Activated CD4-positive, alpha-beta T cell treated with anti-CD3 and anti-CD28 coated beads for 36 hours (primary cell): Measurements from ENCODE around the gene SCAP. TPM values are rescaled to one million over a fixed set of nuclear protein-coding genes. Genes with fewer than 3 reads are reported as not detected.

ENCODE experiments used
- ATAC-seq: fragments of 200-7000 bp; cut with Tn5 transposase; one replicate; pipeline ENCODE4 v1.10.0; 2021; ENCODE audit warnings: mild to moderate bottlenecking, moderate library complexity
- CTCF ChIA-PET: fragments of 350-600 bp; sonication (Branson Sonifier 250); formaldehyde crosslinking; loops from one replicate; lab custom pipeline; 2021; ENCODE audit warnings: antibody characterized with exemption; lab: Charles Lee
- POLR2A ChIA-PET: fragments of 350-600 bp; sonication (Branson Sonifier 250); formaldehyde crosslinking; loops from one replicate; lab custom pipeline; 2021; ENCODE audit warnings: antibody characterized with exemption, inconsistent platforms; lab: Charles Lee
- DNase-seq: peaks from one replicate; pipeline ENCODE4 v3.0.0-alpha.2; 2020
- H3K27ac Mint-ChIP-seq: one replicate; pipeline ENCODE4 v1.8.0; 2021; ENCODE audit warnings: mixed read lengths
- H3K27me3 Mint-ChIP-seq: one replicate; pipeline ENCODE4 v1.8.0; 2021; ENCODE audit warnings: mixed read lengths
- H3K36me3 Mint-ChIP-seq: one replicate; pipeline ENCODE4 v1.8.0; 2021; ENCODE audit warnings: low read depth, mixed read lengths
- H3K4me1 Mint-ChIP-seq: one replicate; pipeline ENCODE4 v1.8.0; 2021; ENCODE audit warnings: mixed read lengths
- H3K4me3 Mint-ChIP-seq: one replicate; pipeline ENCODE4 v1.8.0; 2021; ENCODE audit warnings: mild to moderate bottlenecking, moderate library complexity, mixed read lengths
- H3K9me3 Mint-ChIP-seq: one replicate; pipeline ENCODE4 v1.8.0; 2021; ENCODE audit warnings: low read depth, mixed read lengths
- intact Hi-C, 2 experiments: fragments of 100-400 bp; cut with DNase I in 1 of 2; cut with micrococcal nuclease in 1 of 2; formaldehyde crosslinking; loops; one replicate each; pipeline versions ENCODE4 v1.14.2 to v1.15.1; 2022 to 2024; cut with DNase I, micrococcal nuclease
- total RNA-seq, 2 experiments: library from RNA; stranded (reverse); gene quantifications; one replicate each; pipeline ENCODE4 v1.2.3, GENCODE V29; 2021

The SCAP gene
- total RNA-seq, 2 experiments from 2014 or later, result 44.5 to 51.2 TPM

GRCh38 chr3:47408839-47409229 is 66.9 kb downstream of the SCAP start:
- ChIA-PET POLR2A (no interaction called here), CTCF (interaction anchor here (1.0 kb wide), 2 partner anchors 12 to 62 kb away, joined by 3 to 4 read pairs; no protein-coding TSS in a partner anchor)
- Mint-ChIP-seq H3K36me3 (peaks cover 13% of the 10 kb centered on the region), H3K27ac (no peak overlapping the region), H3K27me3 (no peaks in the 10 kb centered on the region), H3K4me3 (no peak overlapping the region), H3K4me1 (no peaks in the 10 kb centered on the region), H3K9me3 (no peaks in the 10 kb centered on the region)
- no peak for ATAC-seq
- no peak for DNase-seq
- intact Hi-C loops, result no loop called here

GRCh38 chr3:47407896-47408838 is 67.6 kb downstream of the SCAP start:
- DNase-seq (no peak), ATAC-seq (no peak)
- ChIA-PET CTCF (interaction anchor here (1.0 kb wide), 1 partner anchor 63 kb away, joined by 3 read pairs; no protein-coding TSS in a partner anchor), POLR2A (no interaction called here)
- Mint-ChIP-seq H3K9me3 (no peaks in the 10 kb centered on the region), H3K4me3 (no peak overlapping the region), H3K27me3 (no peaks in the 10 kb centered on the region), H3K36me3 (peaks cover 10% of the 10 kb centered on the region), H3K4me1 (no peaks in the 10 kb centered on the region), H3K27ac (no peak overlapping the region)
- intact Hi-C loops, result no loop called here

GRCh38 chr3:47407237-47407636 is 68.5 kb downstream of the SCAP start:
- no peaks in the 10 kb centered on the region for H3K27me3 Mint-ChIP-seq
- DNase-seq, result no peak
- no peaks in the 10 kb centered on the region for H3K9me3 Mint-ChIP-seq
- ATAC-seq, result peak; percentile 10
- CTCF ChIA-PET, result interaction anchor here (0.5 kb wide), 1 partner anchor 651 kb away, joined by 3 read pairs; no protein-coding TSS in a partner anchor
- H3K36me3 Mint-ChIP-seq, result peaks cover 8% of the 10 kb centered on the region
- POLR2A ChIA-PET, result no interaction called here
- intact Hi-C loops, result no loop called here
- H3K4me3 Mint-ChIP-seq, result no peak overlapping the region
- no peaks in the 10 kb centered on the region for H3K4me1 Mint-ChIP-seq
- no peak overlapping the region for H3K27ac Mint-ChIP-seq

GRCh38 chr3:47406762-47407149 is 69.0 kb downstream of the SCAP start:
- no peaks in the 10 kb centered on the region for H3K27me3 Mint-ChIP-seq
- POLR2A ChIA-PET, result no interaction called here
- no peaks in the 10 kb centered on the region for H3K4me1 Mint-ChIP-seq
- H3K4me3 Mint-ChIP-seq, result no peak overlapping the region
- ATAC-seq, result peak; percentile 18
- DNase-seq, result no peak
- peaks cover 7% of the 10 kb centered on the region for H3K36me3 Mint-ChIP-seq
- no peaks in the 10 kb centered on the region for H3K9me3 Mint-ChIP-seq
- CTCF ChIA-PET, result interaction anchor here (0.5 kb wide), 1 partner anchor 651 kb away, joined by 3 read pairs; no protein-coding TSS in a partner anchor
- intact Hi-C loops, result no loop called here
- H3K27ac Mint-ChIP-seq, result no peak overlapping the region

- H3K9me3 Mint-ChIP-seq, result no peaks in the 10 kb centered on the region
- no peaks in the 10 kb centered on the region for H3K27me3 Mint-ChIP-seq
- ATAC-seq, result no peak
- intact Hi-C loops, result no loop called here
- H3K4me3 Mint-ChIP-seq, result no peak overlapping the region
- DNase-seq, result no peak
- H3K36me3 Mint-ChIP-seq, result peaks cover 5% of the 10 kb centered on the region
- POLR2A ChIA-PET, result no interaction called here
- no peak overlapping the region for H3K27ac Mint-ChIP-seq
- CTCF ChIA-PET, result no interaction called here
- no peaks in the 10 kb centered on the region for H3K4me1 Mint-ChIP-seq
Observed at GRCh38 chr3:47405820-47406761, 69.7 kb downstream of the SCAP start.

- Mint-ChIP-seq H3K4me1 (no peaks in the 10 kb centered on the region), H3K9me3 (no peaks in the 10 kb centered on the region), H3K4me3 (no peak overlapping the region), H3K27ac (no peak overlapping the region), H3K27me3 (no peaks in the 10 kb centered on the region), H3K36me3 (peaks cover 5% of the 10 kb centered on the region)
- intact Hi-C loops, result no loop called here
- CTCF ChIA-PET, result interaction anchor here (0.7 kb wide), 1 partner anchor 373 kb away, joined by 4 read pairs; no protein-coding TSS in a partner anchor
- DNase-seq (no peak), ATAC-seq (no peak)
- POLR2A ChIA-PET, result no interaction called here
Observed at GRCh38 chr3:47404955-47405790, 70.6 kb downstream of the SCAP start.

- ATAC-seq, result no peak
- CTCF ChIA-PET, result interaction anchor here (0.7 kb wide), 1 partner anchor 372 kb away, joined by 4 read pairs; no protein-coding TSS in a partner anchor
- H3K27ac Mint-ChIP-seq, result no peak overlapping the region
- no peaks in the 10 kb centered on the region for H3K27me3 Mint-ChIP-seq
- H3K4me3 Mint-ChIP-seq, result no peak overlapping the region
- H3K4me1 Mint-ChIP-seq, result no peaks in the 10 kb centered on the region
- peaks cover 7% of the 10 kb centered on the region for H3K36me3 Mint-ChIP-seq
- no peaks in the 10 kb centered on the region for H3K9me3 Mint-ChIP-seq
- intact Hi-C loops, result no loop called here
- no peak for DNase-seq
- POLR2A ChIA-PET, result no interaction called here
Observed at GRCh38 chr3:47404431-47404876, 71.3 kb downstream of the SCAP start.

GRCh38 chr3:47399531-47400270 is 76.0 kb downstream of the SCAP start:
- DNase-seq, result no peak
- H3K36me3 Mint-ChIP-seq, result peaks cover 13% of the 10 kb centered on the region
- H3K9me3 Mint-ChIP-seq, result no peaks in the 10 kb centered on the region
- no peaks in the 10 kb centered on the region for H3K27me3 Mint-ChIP-seq
- no peak overlapping the region for H3K4me3 Mint-ChIP-seq
- intact Hi-C loops, result no loop called here
- H3K4me1 Mint-ChIP-seq, result peaks cover 16% of the 10 kb centered on the region
- ChIA-PET POLR2A (interaction anchor here (0.6 kb wide), 1 partner anchor 22 kb away, joined by 11 read pairs; no protein-coding TSS in a partner anchor), CTCF (interaction anchor here (0.8 kb wide), 1 partner anchor 21 kb away, joined by 3 read pairs; no protein-coding TSS in a partner anchor)
- peak overlapping the region; percentile 13 for H3K27ac Mint-ChIP-seq
- ATAC-seq, result no peak

GRCh38 chr3:47399016-47399415 is 76.7 kb downstream of the SCAP start:
- POLR2A ChIA-PET, result no interaction called here
- Mint-ChIP-seq H3K4me3 (no peak overlapping the region), H3K4me1 (peaks cover 18% of the 10 kb centered on the region), H3K9me3 (no peaks in the 10 kb centered on the region), H3K36me3 (peaks cover 13% of the 10 kb centered on the region), H3K27ac (peak overlapping the region; percentile 13), H3K27me3 (no peaks in the 10 kb centered on the region)
- DNase-seq (no peak), ATAC-seq (no peak)
- CTCF ChIA-PET, result interaction anchor here (0.6 to 1.3 kb wide), 3 partner anchors 21 to 511 kb away, joined by 3 read pairs; no protein-coding TSS in a partner anchor
- intact Hi-C loops, result no loop called here

GRCh38 chr3:47398228-47398627 is 77.5 kb downstream of the SCAP start:
- intact Hi-C loops, result no loop called here
- peaks cover 13% of the 10 kb centered on the region for H3K36me3 Mint-ChIP-seq
- H3K27ac Mint-ChIP-seq, result no peak overlapping the region
- H3K4me3 Mint-ChIP-seq, result no peak overlapping the region
- no peaks in the 10 kb centered on the region for H3K9me3 Mint-ChIP-seq
- ATAC-seq, result no peak
- POLR2A ChIA-PET, result no interaction called here
- CTCF ChIA-PET, result interaction anchor here (0.6 to 1.3 kb wide), 2 partner anchors 22 to 512 kb away, joined by 3 read pairs; no protein-coding TSS in a partner anchor
- H3K27me3 Mint-ChIP-seq, result no peaks in the 10 kb centered on the region
- DNase-seq, result no peak
- peaks cover 19% of the 10 kb centered on the region for H3K4me1 Mint-ChIP-seq
